GM19099 (cell line): ENCODE data around the gene HCN1.

Source experiments
- POLR2A ChIP-seq: IDR thresholded peaks from 3 replicates; pipeline ENCODE4 v1.6.1; 2011; ENCODE audit warnings: low read depth; ENCODE audit not compliant: insufficient read length; ENCODE audit errors: extremely low read depth

Gene HCN1

DNA sequence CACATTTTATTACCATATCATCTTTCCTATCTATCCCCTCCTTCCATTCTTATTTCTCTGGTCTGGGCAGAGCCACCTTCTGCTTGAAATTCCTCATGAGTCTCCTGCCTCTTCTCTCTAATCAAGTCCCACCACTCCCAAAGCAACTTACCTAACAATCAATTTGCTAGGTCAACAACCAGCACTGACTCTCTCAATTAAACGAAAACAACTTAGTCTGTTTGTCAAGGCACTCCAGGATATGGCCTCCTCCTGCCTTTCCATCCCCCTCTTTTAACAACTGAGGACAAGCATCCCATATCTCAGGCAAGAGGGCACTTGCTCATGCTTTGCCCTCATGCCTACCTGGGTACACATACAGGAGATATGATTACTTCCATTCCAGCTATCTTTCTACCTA, 47.4 kb downstream of the HCN1 start:
- TF ChIP-seq POLR2A, result no peak

DNA sequence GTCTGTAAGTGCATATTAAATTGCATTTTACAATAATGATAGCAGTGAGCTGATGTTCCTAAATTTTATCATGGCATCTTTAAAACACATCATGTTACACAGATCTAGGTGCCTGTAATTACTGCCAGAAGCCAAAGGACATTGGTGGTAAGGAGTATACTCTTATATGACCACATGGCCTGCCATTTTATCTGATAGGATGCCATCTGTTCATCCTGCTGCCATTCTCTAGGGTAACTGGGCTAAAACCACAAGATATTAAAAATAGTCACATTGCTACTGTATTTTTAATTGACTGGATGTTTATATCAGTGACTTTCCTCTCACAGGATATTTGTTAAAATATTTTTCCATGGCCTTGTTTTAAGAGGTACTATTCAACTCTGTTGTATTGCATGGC, 53.1 kb downstream of the HCN1 start:
- no peak for TF ChIP-seq POLR2A

DNA sequence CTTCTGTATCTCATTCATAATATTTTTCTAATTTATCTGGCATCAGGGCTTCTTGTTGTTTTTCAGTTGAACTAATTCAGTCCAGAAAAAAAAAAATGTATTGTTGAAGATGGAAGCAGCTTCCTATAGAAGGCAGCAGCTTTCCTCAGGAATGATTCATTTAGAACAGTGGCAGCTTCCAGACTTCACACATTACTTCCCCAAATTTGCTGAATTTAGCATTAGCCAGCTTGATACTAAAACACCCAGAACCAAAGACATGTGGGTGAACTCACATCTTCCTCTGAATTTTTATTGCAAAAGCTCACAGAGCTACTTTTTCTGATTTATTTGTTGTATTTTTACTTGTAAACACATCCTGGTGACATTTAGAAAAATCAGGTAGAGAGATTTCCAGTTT, 53.8 kb downstream of the HCN1 start:
- TF ChIP-seq POLR2A, result no peak

DNA sequence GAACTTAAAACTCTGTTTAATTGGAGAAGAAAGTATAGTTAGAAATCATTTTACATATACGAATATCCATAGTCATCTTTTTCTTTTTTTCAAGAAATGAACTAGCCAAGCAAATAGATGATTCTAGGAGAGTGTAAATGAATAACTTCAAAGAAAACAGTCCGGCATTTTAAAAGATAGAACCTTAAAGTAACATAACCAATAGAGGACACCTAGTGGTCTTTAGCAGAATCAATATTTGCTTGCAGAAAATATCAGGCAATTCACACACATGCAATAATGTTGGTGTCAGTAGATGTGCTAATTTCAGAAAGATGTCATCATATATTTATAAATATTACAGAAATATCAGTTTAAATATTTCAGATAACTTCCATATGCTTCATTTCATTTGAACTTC, 57.1 kb downstream of the HCN1 start:
- no peak for TF ChIP-seq POLR2A

DNA sequence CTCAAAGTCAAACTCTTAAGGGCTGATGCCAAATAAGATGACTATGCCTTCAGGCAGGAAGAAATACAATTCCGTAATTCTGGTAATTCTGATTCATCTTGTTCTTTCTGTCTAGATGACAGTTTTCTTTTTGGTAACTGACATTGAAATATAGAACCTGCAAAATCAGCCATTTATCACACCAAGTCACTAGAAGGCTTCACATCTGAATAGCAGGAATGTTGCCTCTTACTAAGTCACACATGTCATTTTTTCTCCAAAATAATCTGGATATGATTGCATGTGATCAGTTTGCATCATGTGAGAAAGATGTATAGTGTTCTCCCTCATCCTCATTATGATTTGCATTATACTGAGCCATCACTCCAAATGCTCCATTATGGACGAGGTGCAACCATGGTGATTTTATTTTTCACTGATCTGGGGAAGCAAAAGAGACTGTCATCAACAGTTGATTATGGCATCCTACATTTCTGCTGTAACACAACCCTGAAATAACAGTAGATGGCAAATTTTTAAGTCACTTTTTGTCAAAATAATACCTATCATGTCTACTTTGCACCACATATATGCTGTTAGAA, 69.0 kb downstream of the HCN1 start:
- TF ChIP-seq POLR2A, result no peak

DNA sequence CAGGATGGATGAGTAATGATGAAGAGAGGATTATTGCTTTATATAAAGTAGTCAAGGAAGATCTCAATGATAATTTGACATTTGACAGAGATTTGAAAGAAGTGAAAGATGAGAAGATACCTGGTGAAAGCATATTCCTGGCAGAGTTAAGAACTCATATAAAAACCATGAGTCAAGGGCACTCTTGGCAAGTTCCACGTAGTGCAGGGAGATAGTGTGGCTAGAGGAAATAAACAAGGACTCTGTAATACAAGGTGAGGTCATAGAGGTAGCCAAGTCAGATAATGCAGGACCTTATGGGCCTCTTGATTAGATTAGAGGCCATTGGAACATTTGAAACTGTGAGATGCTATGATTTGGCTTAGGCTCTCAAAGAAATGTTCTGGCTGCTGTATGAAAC, 72.3 kb downstream of the HCN1 start:
- TF ChIP-seq POLR2A, result no peak

DNA sequence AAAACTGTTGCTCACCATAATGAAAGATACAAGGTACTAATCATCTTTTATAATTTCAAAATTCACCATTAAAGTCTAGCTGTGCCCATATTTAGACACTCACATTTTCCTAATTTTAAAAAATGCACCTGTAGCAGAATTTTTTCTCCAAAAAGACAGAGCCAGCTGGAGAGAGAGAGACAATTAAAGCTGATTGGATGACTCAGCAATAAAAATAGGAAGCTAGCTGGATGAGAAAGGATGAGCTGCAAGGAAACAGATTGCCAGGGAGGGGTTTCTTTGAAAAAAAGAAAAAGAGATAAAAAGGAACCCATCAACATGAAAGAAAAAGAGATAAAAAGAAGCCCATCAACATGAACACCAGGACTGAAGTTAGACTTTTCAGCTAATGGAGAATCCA, 73.8 kb downstream of the HCN1 start:
- no peak for TF ChIP-seq POLR2A

DNA sequence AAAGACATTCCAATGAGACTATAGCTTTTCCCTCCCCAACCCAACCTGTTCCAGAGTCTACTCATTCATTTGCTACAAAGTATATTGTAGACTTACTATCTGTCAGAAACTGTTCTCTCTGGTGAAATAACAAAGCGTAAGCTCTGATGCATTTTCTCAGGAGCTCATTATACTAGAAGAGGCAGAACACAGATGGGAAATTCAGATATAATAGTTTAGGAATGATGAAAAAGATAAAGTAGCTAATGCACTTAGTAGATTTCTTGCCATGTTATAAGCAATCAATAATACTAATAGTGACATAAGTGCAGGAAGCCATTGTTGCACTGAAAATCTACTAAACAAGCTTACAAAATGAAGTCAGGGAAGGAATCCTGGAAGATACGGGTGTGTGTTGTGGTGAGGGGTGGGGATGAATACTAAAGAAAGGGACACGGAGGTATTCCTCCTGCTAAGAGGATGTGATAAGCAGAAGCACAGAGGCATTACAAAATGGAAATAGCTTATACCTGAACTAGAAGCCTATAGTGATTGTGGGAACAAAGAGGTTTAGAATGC, 78.2 kb downstream of the HCN1 start:
- TF ChIP-seq POLR2A, result no peak

DNA sequence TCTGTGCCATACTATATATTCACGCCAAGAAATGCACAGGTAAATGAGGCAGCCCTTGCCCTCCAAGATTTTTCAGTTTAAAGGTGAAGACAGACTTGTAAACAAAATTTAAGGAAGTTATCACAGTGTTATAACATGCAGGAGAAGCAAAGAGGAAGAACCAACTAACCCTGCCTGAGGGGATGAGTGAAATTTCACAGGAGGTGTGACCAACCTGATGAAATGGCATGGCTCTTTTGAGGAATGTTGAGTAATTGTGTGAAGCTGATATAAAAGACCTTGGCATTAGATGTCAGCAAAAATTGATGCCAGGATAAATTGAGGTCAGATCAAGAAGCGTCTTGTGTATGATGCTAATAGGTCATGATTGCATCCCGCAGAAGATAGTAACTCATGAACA, 86.5 kb downstream of the HCN1 start:
- no peak for TF ChIP-seq POLR2A

DNA sequence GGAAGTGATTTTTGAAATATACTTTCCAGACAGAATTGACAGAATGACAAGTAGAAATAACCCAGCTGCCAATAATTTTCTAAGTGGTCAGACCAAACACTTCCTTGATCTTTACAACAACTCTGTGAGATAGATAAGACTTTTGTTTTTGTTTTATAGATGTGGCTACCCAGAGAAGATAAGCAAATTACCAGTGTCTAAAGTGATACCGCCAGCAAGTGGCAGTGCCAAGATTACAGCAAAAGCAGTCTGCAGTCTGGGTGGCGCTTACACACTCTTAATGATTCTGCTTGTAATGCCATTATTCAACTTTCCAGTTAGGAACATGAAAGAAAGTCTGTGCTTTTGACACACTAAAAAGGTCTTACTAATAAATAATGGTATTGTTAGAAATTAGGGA, 92.1 kb downstream of the HCN1 start:
- no peak for TF ChIP-seq POLR2A

DNA sequence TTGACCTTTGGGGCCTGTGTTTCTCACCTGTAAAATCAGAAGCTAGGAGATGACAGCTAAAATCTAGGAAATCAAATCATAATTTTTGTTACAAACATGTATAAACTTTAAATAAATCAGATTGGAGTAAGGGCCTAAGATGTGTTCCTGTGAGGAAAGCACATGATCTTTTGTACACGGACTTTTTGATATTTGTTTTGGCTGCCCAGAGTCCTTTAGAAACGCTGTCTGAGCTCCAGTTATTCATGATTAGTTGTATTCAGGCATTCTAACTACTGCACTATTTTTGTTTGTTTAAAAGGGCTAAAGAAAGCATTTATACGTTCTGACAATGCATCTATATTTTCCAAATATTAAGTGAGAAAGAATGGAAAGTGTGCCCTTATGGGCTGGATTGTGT, 94.8 kb downstream of the HCN1 start:
- TF ChIP-seq POLR2A, result no peak

DNA sequence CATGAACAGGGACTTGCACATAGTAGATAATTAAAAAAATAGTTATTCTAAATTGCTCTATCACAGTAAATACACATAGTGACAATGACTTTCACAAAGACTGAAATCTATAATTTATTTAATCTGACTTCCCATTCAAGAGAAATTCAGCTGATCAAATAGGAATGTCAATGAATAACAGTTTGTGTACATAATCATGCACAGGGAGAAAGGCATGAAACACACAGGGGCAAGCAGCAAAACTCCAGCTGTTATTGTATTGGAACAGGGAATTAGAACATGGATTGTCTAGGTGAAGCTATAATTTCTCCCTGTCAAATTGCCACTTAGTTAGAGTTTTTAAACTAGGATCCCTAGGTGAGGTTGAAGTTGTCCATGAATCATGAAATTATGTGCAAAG, 99.9 kb downstream of the HCN1 start:
- TF ChIP-seq POLR2A, result no peak

DNA sequence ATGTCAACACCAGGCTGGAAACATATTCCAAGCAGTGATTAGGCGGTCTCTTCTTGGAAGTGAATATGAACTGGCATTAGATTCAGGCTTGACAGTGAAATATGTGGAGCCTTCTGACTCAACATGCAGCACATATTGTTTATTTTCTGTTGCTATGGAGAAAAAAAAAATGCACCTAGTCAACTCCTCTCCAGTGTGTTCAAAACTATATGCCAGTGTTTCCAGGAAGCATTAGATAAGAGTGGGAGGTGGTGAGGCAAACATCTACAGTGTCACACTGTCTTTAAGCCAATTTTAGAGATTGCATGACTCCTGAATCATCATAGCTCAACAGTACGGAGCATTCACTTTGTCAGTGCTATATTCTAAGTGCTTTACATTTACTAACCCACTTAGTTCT, 117.9 kb downstream of the HCN1 start:
- TF ChIP-seq POLR2A, result no peak

DNA sequence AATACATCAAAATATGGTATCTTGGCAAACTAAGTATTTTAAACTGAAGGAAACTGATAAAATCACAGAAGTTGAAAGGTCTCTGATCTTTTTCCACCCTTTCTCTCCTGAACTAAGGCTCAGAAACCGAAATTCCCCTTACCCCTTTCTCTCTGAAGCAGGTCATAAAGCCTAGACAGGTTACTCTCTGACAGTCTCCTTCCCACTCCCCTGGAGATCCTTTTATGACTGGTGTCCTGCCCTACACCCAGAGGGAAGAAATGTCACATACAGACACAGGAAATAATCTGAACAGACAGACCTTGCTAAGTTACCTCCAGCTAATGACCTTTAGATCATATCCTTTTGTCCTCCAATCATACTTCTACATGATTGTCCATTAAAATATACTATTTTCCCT, 127.4 kb downstream of the HCN1 start:
- TF ChIP-seq POLR2A, result no peak

DNA sequence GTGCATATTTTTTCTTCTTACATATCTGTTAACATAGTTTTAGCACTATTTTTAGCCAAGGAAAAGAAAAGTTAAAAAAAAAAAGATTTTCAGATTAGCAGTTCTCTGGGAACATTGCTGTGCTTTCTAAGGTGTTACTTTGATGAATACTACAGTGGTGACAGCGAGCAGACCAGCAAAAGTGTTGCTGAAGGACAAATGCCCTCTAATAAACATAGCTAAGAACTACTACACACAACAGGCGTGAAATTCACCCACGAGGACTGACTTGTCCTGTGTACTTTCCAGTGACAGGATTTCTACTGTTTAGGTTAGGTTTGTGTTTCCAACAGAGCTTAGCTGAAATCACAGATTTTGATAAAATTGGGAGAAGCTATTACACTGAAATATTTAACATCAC, 153.8 kb downstream of the HCN1 start:
- TF ChIP-seq POLR2A, result no peak

DNA sequence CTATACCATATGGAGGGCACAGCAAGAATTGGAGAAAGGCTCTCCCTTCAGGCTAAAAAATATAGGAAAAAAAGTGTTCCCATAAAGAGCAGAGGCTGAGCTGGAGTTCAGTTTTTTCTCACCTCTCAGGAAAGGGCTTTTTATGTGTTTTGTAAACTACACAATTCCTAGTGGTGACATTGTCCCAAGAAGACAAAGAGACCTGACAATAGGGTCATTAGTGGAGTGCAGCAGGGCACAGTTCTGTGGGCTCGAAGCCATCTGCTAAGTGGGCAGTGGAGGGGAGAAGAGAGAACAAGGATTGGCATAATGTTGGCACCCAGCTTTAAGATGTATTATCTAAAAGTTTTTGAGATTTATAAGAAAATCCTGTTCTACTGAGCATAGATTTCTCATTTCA, 162.5 kb downstream of the HCN1 start:
- TF ChIP-seq POLR2A, result no peak
